IPS-18c (cell line): Measurements from ENCODE around the gene AGPAT1.
A peak's percentile ranks its signal among the peaks of the same experiment; 100 is the strongest.

Experiments
- H3K4me3 ChIP-seq: 2 replicates; pipeline ENCODE4 v1.7.0; 2013; ENCODE audit warnings: low read depth, mild to moderate bottlenecking, low read length, moderate library complexity; ENCODE audit not compliant: insufficient read depth
- H3K9me3 ChIP-seq: one replicate; pipeline ENCODE4 v1.6.1; 2013; ENCODE audit warnings: mild to moderate bottlenecking, low read length, moderate library complexity; ENCODE audit not compliant: control insufficient read depth, insufficient read depth

Gene AGPAT1

DNA sequence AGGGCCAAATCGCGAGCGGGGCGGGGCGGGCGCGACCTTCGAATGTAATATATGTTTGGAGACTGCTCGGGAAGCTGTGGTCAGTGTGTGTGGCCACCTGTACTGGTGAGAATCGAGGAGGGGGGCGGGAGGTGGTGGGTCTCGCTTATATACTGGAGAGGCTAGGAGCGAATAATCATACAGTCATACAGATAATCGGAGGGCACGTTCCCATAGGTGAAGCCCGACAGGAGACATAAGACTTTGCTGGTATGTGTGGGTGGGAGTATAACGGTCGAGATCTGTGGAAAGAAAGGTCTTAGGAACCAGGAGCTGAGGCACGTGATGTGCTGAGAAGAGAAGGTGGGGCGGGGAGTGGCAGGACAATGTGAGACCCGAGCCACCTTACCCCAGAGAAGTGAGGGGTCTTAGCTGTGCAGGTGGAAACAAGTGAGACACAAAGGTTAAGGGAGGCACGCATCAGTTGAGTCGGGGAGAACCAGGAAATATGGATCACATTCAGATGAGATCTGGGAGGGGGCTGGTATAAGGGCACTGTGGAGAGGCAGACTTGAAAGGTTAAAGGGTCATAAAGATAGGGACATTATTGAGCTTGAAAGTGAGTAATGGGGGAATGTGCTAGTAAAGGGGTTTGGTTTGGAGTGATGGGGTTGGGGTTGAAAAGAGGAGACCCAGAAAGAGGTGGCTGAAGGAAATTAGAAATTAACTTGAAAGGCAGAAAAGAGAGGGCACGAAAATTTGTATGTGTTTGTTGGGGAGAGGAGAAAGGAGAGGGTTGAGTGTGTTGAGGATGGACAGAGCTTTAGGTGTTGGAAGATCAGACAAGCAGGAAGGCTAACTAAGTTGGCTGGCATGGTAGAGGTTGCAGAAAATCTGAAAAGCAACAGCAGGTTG lies 2.9 kb upstream of the AGPAT1 start:
- Histone ChIP-seq H3K4me3 (peak overlapping the region; percentile 57), H3K9me3 (no peaks in the 10 kb centered on the region)

DNA sequence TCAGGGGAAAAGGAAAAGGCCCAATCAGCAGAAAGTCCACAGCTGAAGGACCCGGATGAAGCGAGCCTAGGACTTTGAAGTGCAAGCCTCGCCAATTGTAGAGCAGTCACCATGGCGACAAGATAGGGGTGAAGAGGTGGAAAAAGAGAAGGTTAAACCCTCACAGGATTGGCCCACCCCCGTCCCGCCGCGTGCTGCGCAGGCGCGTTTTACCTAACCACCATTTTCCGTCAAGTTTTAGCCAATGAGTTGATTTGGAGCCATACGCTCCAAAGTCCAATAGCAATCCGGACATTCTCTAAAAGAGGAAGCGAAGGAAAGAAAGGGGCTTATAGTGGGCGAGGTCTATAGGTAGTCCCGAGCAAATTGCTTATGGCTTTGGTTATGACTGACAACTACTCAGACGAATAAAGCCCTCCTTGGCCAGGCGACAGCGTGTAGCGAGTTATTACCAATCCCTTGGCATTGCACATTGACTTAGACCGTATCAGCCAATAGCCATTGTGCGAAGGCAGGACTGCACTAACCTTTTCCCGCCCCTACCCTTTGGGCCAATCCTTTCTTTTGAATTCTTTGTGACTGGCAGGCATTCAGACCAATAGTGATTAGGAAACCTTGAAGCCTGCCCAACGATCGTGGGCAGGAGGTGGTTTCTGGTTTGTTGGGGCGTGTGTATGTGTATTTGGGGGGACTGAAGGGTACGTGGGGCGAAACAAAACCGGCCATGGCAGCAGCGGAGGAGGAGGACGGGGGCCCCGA lies 2.1 kb upstream of the AGPAT1 start, which contains the start of gene RNF5:
Gene RNF5, plus strand, starts transcription at position 618 of the 759 bp plus-strand sequence. Its CDS starts 107 bp downstream, at position 725.
- peak within 1 kb of the TSS; percentile 89 for H3K4me3 ChIP-seq
- H3K9me3 ChIP-seq, result no peaks in the 10 kb centered on the region

DNA sequence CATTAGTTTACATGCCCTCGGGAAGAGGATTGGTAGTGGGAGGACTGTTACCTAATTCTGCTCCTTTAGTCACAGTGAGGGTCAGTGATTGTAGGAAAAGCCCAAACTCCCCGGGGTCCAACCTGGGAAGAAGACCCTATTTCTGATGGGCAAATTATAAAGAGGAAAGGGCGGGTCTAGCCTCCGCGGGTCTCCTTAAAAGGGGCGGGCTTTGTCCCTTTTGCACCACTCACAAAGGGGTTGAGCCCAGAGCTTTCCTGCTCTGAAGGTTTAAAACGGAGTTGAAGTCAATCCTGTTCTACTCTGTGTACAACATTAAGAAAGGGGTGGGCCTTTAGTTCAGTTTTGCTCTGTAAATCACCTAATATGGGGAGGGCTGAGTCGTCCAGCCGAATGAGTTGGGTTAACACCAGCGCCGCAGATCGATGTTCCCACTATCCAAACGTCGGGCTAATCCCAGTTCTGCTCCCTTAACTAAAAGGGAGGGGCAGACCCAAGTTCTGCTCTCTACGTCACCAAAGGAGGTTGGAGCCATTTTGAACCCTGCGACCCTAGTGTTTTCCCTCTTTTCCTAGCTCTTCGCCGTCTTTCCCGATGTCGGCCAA lies 1.4 kb upstream of the AGPAT1 start:
- Histone ChIP-seq H3K4me3 (peak overlapping the region; percentile 89), H3K9me3 (no peaks in the 10 kb centered on the region)

- Histone ChIP-seq H3K9me3 (no peaks in the 10 kb centered on the region), H3K4me3 (peak overlapping the region; percentile 89)
Observed at GRCh38 chr6:32176476-32177182, 745 bp upstream of the AGPAT1 start.

DNA sequence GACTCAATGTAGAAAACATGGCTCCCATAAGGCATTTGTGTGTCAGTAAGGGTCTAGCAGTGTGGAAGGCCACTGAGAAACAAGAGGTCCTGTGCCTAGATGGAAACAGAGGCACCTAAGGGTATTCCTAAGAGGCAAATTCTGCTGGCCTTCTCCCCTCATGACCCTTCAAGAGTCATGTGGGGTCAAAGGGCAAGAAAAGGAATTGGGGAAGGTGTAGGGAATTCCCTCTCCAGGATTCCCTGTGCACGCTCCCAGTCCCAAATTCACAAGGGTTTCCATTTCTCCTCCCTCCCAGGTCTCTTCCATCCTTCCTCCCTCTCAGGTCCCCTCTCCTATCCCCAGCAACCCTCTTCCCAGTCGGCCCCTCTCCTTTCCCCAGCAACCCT lies 568 bp downstream of the AGPAT1 start:
- Histone ChIP-seq H3K4me3 (peak overlapping the region; percentile 89), H3K9me3 (no peaks in the 10 kb centered on the region)

GRCh38 chr6:32174416-32174815 lies 1.5 kb downstream of the AGPAT1 start:
- Histone ChIP-seq H3K9me3 (no peaks in the 10 kb centered on the region), H3K4me3 (no peak overlapping the region)

DNA sequence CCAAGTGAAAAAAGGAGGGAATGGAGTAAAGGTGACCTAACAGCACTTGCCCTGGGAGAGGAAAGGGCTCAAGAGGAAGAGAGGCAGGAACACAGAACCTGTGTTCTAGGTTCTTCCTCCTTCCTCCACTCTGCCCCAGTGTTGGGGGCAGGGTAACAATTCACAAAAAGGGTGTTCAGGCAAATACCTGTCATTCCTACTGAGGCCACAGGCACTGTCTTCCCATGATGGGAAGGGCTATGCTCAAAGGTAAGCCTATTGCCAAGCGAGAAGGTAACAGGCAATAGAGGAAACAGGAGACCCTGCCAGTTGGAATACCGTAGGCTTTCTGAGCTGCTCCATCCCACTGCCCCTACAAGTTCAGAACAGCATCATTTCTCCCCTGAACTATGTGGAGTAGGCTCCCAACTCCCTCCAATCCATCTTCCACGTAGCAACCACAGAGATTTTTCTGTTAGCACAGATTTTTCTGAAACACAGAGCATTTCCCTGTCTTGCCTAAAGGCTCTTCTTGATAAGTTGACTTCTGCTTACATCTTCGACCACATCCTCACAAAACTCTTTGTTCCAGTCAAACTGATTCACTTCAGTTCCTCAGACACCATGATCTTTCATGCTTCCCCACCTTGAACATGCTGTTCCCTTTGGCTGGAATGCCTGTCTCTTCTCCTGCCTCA lies 2.7 kb downstream of the AGPAT1 start:
- Histone ChIP-seq H3K9me3 (no peaks in the 10 kb centered on the region), H3K4me3 (0 out of 2 replicates have a peak overlapping the region, but pooled peaks have one; percentile 10)

DNA sequence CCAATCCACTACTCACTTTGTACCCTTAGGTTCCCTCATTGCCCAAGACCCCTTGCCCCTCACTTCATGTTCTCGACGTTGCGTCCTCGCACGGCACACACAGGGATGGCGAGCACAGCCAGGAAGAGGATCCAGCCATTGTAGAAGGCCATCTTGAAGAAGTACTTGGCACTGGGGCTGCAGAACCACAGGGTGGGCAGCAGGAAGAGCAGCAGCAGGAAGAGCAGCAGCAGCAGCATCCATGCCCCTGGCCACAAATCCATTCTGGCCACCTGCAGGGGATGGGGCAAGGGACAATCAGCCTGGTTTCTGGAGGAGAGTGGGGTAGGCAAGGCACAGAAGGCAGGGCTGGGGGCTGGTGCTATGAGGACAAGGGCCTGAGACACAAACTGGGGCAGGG lies 4.7 kb downstream of the AGPAT1 start:
- no peaks in the 10 kb centered on the region for H3K9me3 ChIP-seq
- H3K4me3 ChIP-seq, result no peak overlapping the region

- Histone ChIP-seq H3K9me3 (no peaks in the 10 kb centered on the region), H3K4me3 (no peak overlapping the region)
Observed at GRCh38 chr6:32170294-32170693, 5.6 kb downstream of the AGPAT1 start.

- Histone ChIP-seq H3K4me3 (no peak overlapping the region), H3K9me3 (no peaks in the 10 kb centered on the region)
Observed at GRCh38 chr6:32168807-32169591, 6.9 kb downstream of the AGPAT1 start.

- H3K9me3 ChIP-seq, result no peaks in the 10 kb centered on the region
- no peak overlapping the region for H3K4me3 ChIP-seq
Observed at GRCh38 chr6:32168350-32168749, 7.5 kb downstream of the AGPAT1 start.

GRCh38 chr6:32167761-32168262 lies 8.1 kb downstream of the AGPAT1 start:
- H3K4me3 ChIP-seq, result no peak overlapping the region
- H3K9me3 ChIP-seq, result no peaks in the 10 kb centered on the region

DNA sequence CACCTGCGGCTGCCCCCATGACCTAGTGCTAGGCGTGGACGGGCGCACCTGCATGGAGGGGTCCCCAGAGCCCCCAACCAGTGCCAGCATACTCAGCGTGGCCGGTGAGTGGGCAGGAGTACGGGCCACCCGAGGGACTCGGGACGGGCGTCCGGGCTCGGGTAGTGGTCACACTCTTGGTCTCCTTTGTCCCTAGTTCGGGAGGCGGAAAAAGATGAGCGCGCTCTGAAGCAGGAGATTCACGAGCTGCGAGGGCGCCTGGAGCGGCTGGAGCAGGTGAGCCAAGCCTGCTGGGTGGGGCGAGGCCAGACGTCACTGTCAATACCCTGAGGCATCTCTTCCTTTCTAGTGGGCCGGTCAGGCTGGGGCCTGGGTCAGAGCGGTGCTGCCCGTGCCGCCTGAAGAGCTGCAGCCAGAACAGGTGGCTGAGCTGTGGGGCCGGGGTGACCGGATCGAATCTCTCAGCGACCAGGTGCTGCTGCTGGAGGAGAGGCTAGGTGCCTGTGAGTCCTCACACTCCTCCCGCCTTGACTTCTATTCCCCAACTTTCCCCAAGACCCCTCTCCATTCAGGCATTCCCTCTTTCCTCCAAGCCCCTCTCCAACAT lies 8.6 kb downstream of the AGPAT1 start:
- Histone ChIP-seq H3K9me3 (no peaks in the 10 kb centered on the region), H3K4me3 (no peak overlapping the region)

DNA sequence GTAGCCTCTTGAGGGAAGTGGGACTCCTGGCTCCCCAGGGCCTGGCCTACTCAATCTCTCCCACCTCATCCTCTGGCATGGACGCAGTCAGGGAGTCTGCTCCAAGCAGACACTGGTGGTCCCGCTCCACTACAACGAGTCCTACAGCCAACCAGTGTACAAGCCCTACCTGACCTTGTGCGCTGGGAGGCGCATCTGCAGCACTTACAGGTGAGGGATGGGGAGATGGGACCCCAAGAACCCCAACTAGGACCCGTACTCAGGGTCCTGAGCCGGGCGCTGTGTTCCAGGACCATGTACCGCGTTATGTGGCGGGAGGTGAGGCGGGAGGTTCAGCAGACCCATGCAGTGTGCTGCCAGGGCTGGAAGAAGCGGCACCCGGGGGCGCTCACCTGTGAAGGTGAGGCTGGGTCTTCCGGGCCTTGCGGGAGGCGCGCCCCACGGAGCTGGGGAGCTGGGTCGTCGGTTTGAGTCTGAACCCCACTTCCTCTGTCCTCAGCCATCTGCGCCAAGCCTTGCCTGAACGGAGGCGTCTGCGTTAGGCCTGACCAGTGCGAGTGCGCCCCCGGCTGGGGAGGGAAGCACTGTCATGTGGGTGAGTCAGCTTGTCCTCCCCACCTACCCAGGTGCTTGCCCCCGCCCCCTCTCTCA lies 9.3 kb downstream of the AGPAT1 start:
- Histone ChIP-seq H3K9me3 (no peaks in the 10 kb centered on the region), H3K4me3 (no peak overlapping the region)

- Histone ChIP-seq H3K4me3 (no peak within 1 kb of the TSS), H3K9me3 (no peaks in the 10 kb centered on the region)
Observed at GRCh38 chr6:32164295-32164694, 11.6 kb downstream of the AGPAT1 start, which contains the start of gene EGFL8. Gene EGFL8 (plus strand): TSS chr6:32164595. CDS start chr6:32166166, 1,571 bp downstream.
